GM12878 (cell line): ENCODE measurements around the gene CYP46A1. TPM values are rescaled to one million over a fixed set of nuclear protein-coding genes. Genes with fewer than 3 reads are reported as not detected.

Experiments
- ATAC-seq: fragments of 200-7000 bp; cut with Tn5 transposase; 3 replicates; pipeline ENCODE4 v1.9.1; 2020; ENCODE audit warnings: mild to moderate bottlenecking, moderate library complexity
- BruUV-seq: library from RNA; stranded (reverse); fragments of 400-500 nt; replicated peaks from 2 replicates; lab custom pipeline; 2021; lab: Mats Ljungman, UMichigan
- CTCF ChIA-PET: fragments of 300-600 bp; sonication (Branson Sonifier 250); formaldehyde crosslinking; extraction: SDS; loops from one replicate; lab custom pipeline; 2021; ENCODE audit warnings: inconsistent platforms; lab: Yijun Ruan, JAX
- POLR2A ChIA-PET: fragments of 350-600 bp; formaldehyde crosslinking; extraction: SDS; loops from one replicate; lab custom pipeline; 2021; ENCODE audit warnings: inconsistent platforms; lab: Charles Lee
- RAD21 ChIA-PET: fragments of 300-600 bp; sonication (Branson Sonifier 250); formaldehyde crosslinking; loops from one replicate; lab custom pipeline; 2023; ENCODE audit warnings: antibody characterized with exemption; ENCODE audit not compliant: unreplicated experiment; lab: Charles Lee
- SMC1A ChIA-PET: fragments of 300-600 bp; sonication (Branson Sonifier 250); formaldehyde crosslinking; loops from one replicate; lab custom pipeline; 2023; ENCODE audit not compliant: unreplicated experiment, uncharacterized antibody; lab: Charles Lee
- DNase-seq: peaks from one replicate; pipeline ENCODE4 v3.0.0-alpha.2; 2011; ENCODE audit warnings: low read depth, low spot score
- FAIRE-seq: peaks from 3 replicates; lab custom pipeline; 2011; peaks lifted over from hg19 to GRCh38; lab: Jason Lieb, UNC
- H2AFZ ChIP-seq: 2 replicates; pipeline ENCODE4 v1.6.0; 2011; ENCODE audit warnings: low read depth, low read length, control low read depth; ENCODE audit not compliant: control insufficient read depth
- H3K27ac ChIP-seq: 2 replicates; pipeline ENCODE4 v1.5.1; 2011; ENCODE audit warnings: control low read depth; ENCODE audit not compliant: control insufficient read depth, insufficient read depth
- H3K27me3 ChIP-seq, 2 experiments: replicated peaks in 1 of 2; 2 replicates each; pipeline versions ENCODE4 v1.6.0 to v1.6.1; 2011; ENCODE audit warnings: low read length in 1 of 2; ENCODE audit not compliant: control insufficient read depth in 2 of 2, insufficient read depth in 2 of 2
- H3K36me3 ChIP-seq, 2 experiments: 2 replicates each; pipeline ENCODE4 v1.5.1; 2011; ENCODE audit warnings: low read length in 1 of 2; ENCODE audit not compliant: control insufficient read depth in 2 of 2, insufficient read depth in 2 of 2
- H3K4me1 ChIP-seq: 2 replicates; pipeline ENCODE4 v1.6.1; 2011; ENCODE audit warnings: mild to moderate bottlenecking, low read length, moderate library complexity, mixed read lengths; ENCODE audit not compliant: control insufficient read depth, insufficient read depth
- H3K4me2 ChIP-seq: 2 replicates; pipeline ENCODE4 v1.6.0; 2011; ENCODE audit warnings: control low read depth; ENCODE audit not compliant: control insufficient read depth, insufficient read depth
- H3K4me3 ChIP-seq: fragments of 200-600 bp; sonication (generic); 2 replicates; pipeline ENCODE4 v1.5.1; 2016
- H3K79me2 ChIP-seq: 2 replicates; pipeline ENCODE4 v1.6.0; 2011; ENCODE audit warnings: low read length; ENCODE audit not compliant: control insufficient read depth, insufficient read depth
- H3K9ac ChIP-seq: 2 replicates; pipeline ENCODE4 v1.8.0; 2011; ENCODE audit warnings: low read length, control low read depth, mixed read lengths; ENCODE audit not compliant: control insufficient read depth, insufficient read depth
- H3K9me3 ChIP-seq: replicated peaks from 3 replicates; pipeline ENCODE4 v1.5.1; 2011; ENCODE audit warnings: mild to moderate bottlenecking, low read length; ENCODE audit not compliant: control insufficient read depth, insufficient read depth
- H4K20me1 ChIP-seq: 2 replicates; pipeline ENCODE4 v1.6.0; 2011; ENCODE audit not compliant: control insufficient read depth, insufficient read depth
- ASH2L ChIP-seq: fragments of 300-600, 200-600 bp; sonication (generic); IDR thresholded peaks from 2 replicates; pipeline ENCODE4 v1.6.1; 2017; ENCODE audit warnings: low read depth, mild to moderate bottlenecking, borderline replicate concordance
- BACH1 ChIP-seq: fragments of 450-650 bp; IDR thresholded peaks from 2 replicates; pipeline ENCODE4 v1.6.1; 2017; ENCODE audit warnings: mild to moderate bottlenecking, borderline replicate concordance
- KAT2A ChIP-seq: conservative IDR thresholded peaks from 2 replicates; pipeline ENCODE4 v1.6.1; 2011; ENCODE audit warnings: low read depth, low read length; ENCODE audit not compliant: control insufficient read depth
- KDM1A ChIP-seq: fragments of 200-600 bp; sonication (generic); IDR thresholded peaks from 2 replicates; pipeline ENCODE4 v1.6.1; 2016; ENCODE audit warnings: borderline replicate concordance
- MTA3 ChIP-seq: IDR thresholded peaks from 2 replicates; pipeline ENCODE4 v1.6.1; 2012; ENCODE audit warnings: low read length, inconsistent platforms, borderline replicate concordance
- POLR2AphosphoS5 ChIP-seq: IDR thresholded peaks from 2 replicates; pipeline ENCODE4 v1.6.1; 2011; ENCODE audit warnings: mild to moderate bottlenecking, low read length, inconsistent platforms
- SIN3A ChIP-seq: IDR thresholded peaks from 2 replicates; pipeline ENCODE4 v1.6.1; 2012; ENCODE audit warnings: low read depth, low read length, improper control_type of control experiment
- SMC3 ChIP-seq: IDR thresholded peaks from 2 replicates; pipeline ENCODE4 v1.6.1; 2011; ENCODE audit warnings: low read length, improper control_type of control experiment, borderline replicate concordance
- STAT3 ChIP-seq: IDR thresholded peaks from 2 replicates; pipeline ENCODE4 v1.6.1; 2011; ENCODE audit warnings: low read depth, low read length, improper control_type of control experiment
- WGBS: methylation state at CpG from one replicate; pipeline ENCODE4 v1.1.6; 2016; ENCODE audit warnings: low lambda C conversion rate; ENCODE audit not compliant: insufficient replicate concordance, insufficient coverage; ENCODE audit errors: missing lambda C conversion rate; 5-methylcytosine and 5-hydroxymethylcytosine counted together
- in situ Hi-C: fragments of 300-500 bp; cut with MboI; formaldehyde crosslinking; loops from 9 replicates; pipeline ENCODE4 v1.14.3; 2018; ENCODE audit warnings: mixed read lengths
- intact Hi-C: fragments of 100-400 bp; cut with micrococcal nuclease; formaldehyde crosslinking; loops from one replicate; pipeline ENCODE4 v1.14.2; 2022; ENCODE audit not compliant: unreplicated experiment
- polyA plus RNA-seq, 11 experiments: library from polyadenylated mRNA; depleted of rRNA in 4 of 11; unstranded in 6 of 11; stranded (reverse) in 5 of 11; fragments of >200 nt; fragmentation: Nextera tagmentation in 4 of 11; fragmentation: Illumina TruSeq in 1 of 11; extraction: Ambion mirVana in 4 of 11; extraction: Trizol in 1 of 11; gene quantifications; 1 replicate in 1 of 11; 2 replicates in 10 of 11; pipeline versions ENCODE4 v1.2.1 to v1.2.3, GENCODE V29; 2011 to 2016; ENCODE audit warnings: inconsistent platforms in 2 of 11, missing spikeins in 2 of 11, low read depth in 1 of 11
- total RNA-seq, 4 experiments: library from RNA; depleted of rRNA in 3 of 4; stranded (reverse); fragments of >200 nt in 3 of 4; fragmentation: Illumina TruSeq in 1 of 4; extraction: Trizol in 1 of 4; gene quantifications; 2 replicates each; pipeline versions ENCODE4 v1.2.1 to v1.2.3, GENCODE V29; 2013 to 2021
- TF ChIP-seq, protein P1 (sequence below): IDR thresholded peaks from 2 replicates; pipeline ENCODE4 v1.6.1; 2012; ENCODE audit warnings: improper control_type of control experiment, low read depth, low read length; ENCODE audit not compliant: insufficient replicate concordance
- TF ChIP-seq, protein P2 (sequence below): fragments of 450-650 bp; formaldehyde crosslinking; IDR thresholded peaks from 2 replicates; pipeline ENCODE4 v1.4.0; 2022; ENCODE audit warnings: mild to moderate bottlenecking, moderate library complexity

The CYP46A1 gene
- total and polyA plus RNA-seq, 10 of the 15 experiments (the other 5 are each of a cell fraction or from before 2014, with no cell fraction given) = 0.04 to 0.11 TPM; not detected in 8

DNA sequence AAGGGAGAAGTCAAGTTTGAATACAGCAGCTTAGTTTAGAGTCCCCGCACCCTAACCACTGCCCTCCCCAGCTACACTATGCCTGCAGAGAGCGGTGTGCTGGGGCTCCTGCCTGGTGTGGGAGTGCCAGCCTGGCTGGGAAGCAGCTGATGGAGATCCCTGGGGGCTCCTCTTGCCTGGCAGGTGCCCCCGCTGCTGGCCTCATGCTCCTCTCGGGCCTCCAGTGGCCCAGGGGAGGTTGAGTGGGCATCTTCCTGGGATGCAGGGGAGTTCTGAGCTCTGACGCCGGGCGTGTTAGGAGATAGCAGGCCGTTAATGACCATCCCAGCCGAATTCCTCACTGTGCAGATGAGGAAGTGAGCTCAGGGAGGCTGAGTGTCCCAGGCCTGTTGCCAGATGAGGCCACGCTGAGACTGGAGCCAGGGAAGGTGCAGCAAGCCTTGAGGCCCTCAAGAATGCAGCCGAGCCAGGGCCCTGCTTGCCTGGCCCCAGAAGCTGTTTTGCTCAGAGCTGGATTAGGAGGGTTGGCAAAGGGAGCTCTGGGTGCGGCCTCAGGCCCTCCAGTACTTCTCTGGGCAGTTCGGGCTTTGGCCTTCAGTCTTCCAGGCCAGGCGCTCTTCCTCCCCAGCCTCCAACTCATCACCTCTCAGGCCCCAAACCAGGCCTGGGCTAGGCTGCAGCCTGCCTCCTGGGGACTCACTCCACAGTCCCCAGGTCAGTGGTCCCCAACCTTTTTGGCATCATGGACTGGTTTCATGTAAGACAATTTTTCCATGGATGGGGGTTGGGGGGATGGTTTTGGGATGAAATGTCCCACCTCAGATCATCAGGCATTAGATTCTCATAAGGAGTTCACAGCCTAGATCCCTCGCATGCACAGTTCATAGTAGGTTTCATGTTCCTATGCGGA lies 6.6 kb upstream of the CYP46A1 start:
- WGBS = 65% methylated on average over 15 of the region's 16 CpGs
- ATAC-seq (no peak), DNase-seq (no peak), FAIRE-seq (no peak)
- no peaks in the 10 kb centered on the region for H3K36me3 ChIP-seq
- no peak overlapping the region for H3K4me3 ChIP-seq
- RAD21 ChIA-PET = no interaction called here
- no peak overlapping the region for H2AFZ ChIP-seq
- in situ Hi-C loops = no loop called here
- peaks cover 6% of the 10 kb centered on the region for H3K4me1 ChIP-seq
- H3K9me3 ChIP-seq = peaks cover 2% of the 10 kb centered on the region; the same call in 1 of the 3 replicates
- POLR2A ChIA-PET = no interaction called here
- H4K20me1 ChIP-seq = no peaks in the 10 kb centered on the region
- no TSS peak for BruUV-seq
- no peak overlapping the region for H3K27ac ChIP-seq
- H3K4me2 ChIP-seq = no peak overlapping the region
- CTCF ChIA-PET = interaction anchor here (0.9 kb wide), 1 partner anchor 12 kb away, joined by 3 read pairs; no protein-coding TSS in a partner anchor
- H3K9ac ChIP-seq = no peak overlapping the region
- no peaks in the 10 kb centered on the region for H3K79me2 ChIP-seq
- intact Hi-C loops = no loop called here
- no peaks in the 10 kb centered on the region for H3K27me3 ChIP-seq
- SMC1A ChIA-PET = no interaction called here
- no peak for TF ChIP-seq POLR2AphosphoS5
- TF ChIP-seq BACH1 = no peak
- TF ChIP-seq KDM1A = no peak
- TF ChIP-seq, protein P1, sequence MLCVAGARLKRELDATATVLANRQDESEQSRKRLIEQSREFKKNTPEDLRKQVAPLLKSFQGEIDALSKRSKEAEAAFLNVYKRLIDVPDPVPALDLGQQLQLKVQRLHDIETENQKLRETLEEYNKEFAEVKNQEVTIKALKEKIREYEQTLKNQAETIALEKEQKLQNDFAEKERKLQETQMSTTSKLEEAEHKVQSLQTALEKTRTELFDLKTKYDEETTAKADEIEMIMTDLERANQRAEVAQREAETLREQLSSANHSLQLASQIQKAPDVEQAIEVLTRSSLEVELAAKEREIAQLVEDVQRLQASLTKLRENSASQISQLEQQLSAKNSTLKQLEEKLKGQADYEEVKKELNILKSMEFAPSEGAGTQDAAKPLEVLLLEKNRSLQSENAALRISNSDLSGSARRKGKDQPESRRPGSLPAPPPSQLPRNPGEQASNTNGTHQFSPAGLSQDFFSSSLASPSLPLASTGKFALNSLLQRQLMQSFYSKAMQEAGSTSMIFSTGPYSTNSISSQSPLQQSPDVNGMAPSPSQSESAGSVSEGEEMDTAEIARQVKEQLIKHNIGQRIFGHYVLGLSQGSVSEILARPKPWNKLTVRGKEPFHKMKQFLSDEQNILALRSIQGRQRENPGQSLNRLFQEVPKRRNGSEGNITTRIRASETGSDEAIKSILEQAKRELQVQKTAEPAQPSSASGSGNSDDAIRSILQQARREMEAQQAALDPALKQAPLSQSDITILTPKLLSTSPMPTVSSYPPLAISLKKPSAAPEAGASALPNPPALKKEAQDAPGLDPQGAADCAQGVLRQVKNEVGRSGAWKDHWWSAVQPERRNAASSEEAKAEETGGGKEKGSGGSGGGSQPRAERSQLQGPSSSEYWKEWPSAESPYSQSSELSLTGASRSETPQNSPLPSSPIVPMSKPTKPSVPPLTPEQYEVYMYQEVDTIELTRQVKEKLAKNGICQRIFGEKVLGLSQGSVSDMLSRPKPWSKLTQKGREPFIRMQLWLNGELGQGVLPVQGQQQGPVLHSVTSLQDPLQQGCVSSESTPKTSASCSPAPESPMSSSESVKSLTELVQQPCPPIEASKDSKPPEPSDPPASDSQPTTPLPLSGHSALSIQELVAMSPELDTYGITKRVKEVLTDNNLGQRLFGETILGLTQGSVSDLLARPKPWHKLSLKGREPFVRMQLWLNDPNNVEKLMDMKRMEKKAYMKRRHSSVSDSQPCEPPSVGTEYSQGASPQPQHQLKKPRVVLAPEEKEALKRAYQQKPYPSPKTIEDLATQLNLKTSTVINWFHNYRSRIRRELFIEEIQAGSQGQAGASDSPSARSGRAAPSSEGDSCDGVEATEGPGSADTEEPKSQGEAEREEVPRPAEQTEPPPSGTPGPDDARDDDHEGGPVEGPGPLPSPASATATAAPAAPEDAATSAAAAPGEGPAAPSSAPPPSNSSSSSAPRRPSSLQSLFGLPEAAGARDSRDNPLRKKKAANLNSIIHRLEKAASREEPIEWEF = no peak
- no peak for TF ChIP-seq SMC3
- TF ChIP-seq ASH2L = no peak
- TF ChIP-seq KAT2A = no peak
- TF ChIP-seq MTA3 = no peak
- TF ChIP-seq, protein P2, sequence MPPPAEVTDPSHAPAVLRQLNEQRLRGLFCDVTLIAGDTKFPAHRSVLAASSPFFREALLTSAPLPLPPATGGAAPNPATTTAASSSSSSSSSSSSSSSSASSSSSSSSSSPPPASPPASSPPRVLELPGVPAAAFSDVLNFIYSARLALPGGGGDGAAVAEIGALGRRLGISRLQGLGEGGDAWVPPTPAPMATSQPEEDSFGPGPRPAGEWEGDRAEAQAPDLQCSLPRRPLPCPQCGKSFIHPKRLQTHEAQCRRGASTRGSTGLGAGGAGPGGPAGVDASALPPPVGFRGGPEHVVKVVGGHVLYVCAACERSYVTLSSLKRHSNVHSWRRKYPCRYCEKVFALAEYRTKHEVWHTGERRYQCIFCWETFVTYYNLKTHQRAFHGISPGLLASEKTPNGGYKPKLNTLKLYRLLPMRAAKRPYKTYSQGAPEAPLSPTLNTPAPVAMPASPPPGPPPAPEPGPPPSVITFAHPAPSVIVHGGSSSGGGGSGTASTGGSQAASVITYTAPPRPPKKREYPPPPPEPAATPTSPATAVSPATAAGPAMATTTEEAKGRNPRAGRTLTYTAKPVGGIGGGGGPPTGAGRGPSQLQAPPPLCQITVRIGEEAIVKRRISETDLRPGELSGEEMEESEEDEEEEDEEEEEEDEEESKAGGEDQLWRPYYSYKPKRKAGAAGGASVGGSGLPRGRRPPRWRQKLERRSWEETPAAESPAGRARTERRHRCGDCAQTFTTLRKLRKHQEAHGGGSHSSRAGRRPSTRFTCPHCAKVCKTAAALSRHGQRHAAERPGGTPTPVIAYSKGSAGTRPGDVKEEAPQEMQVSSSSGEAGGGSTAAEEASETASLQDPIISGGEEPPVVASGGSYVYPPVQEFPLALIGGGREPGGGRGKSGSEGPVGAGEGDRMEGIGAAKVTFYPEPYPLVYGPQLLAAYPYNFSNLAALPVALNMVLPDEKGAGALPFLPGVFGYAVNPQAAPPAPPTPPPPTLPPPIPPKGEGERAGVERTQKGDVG = no peak
- no peak for TF ChIP-seq SIN3A
- no peak for TF ChIP-seq STAT3
